ENCODE data around the gene POP5. TPM values are rescaled to one million over a fixed set of nuclear protein-coding genes. Genes with fewer than 3 reads are reported as not detected.

Gene POP5
- total and polyA plus RNA-seq, 2 of the 4 experiments (the other 2 are of a cell fraction) = 69.5 to 99.4 TPM

DNA sequence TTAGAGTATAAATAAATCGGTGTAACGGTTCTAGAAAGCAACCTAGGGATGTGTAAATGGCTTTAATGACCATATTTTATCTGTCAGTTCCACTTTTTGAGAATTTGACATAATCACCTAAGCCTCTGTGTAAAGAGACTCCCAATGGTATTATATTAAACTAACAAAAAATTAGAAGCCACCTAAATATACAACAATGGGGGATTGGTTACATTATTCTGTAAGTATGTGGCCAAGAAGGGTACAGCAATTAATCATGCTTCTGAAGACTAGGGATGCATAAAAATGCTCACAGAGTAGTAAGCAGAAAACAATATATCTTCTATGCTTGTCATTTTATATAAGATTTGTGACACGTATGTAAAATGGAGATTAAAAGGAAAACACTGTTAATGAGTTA is 36.5 kb downstream of the POP5 start:
- Histone ChIP-seq H2BK120ac (ENCODE audit: low read depth, low read length) (no peak overlapping the region), H2BK20ac (ENCODE audit: low read depth, low read length) (no peak overlapping the region), H3K9me3 (ENCODE audit: control insufficient read depth, insufficient read depth, low read length) (no peaks in the 10 kb centered on the region), H3K4me3 (ENCODE audit: insufficient read depth, low read depth, low read length) (no peak overlapping the region), H4K8ac (ENCODE audit: low read depth in 2 of 2, low read length in 2 of 2) (no peak overlapping the region), H2BK15ac (ENCODE audit: low read depth, low read length) (no peak overlapping the region), H3K79me1 (ENCODE audit: low read depth in 1 of 2, low read length in 2 of 2) (peaks cover 41 to 75% of the 10 kb centered on the region in 2 experiments), H3K27me3 (ENCODE audit: control insufficient read depth, insufficient read depth, low read length) (no peaks in the 10 kb centered on the region), H3K27ac (ENCODE audit: insufficient read depth, low read length) (no peak overlapping the region), H3K36me3 (ENCODE audit: control insufficient read depth, insufficient read depth, low read length) (peaks cover 27% of the 10 kb centered on the region), H3K14ac (replicated peaks; ENCODE audit: low read depth, low read length) (no peak overlapping the region), H3K18ac (ENCODE audit: low read depth, low read length) (no peak overlapping the region), H3K9me1 (ENCODE audit: insufficient read depth, low read length) (peaks cover 10% of the 10 kb centered on the region), H3K9ac (ENCODE audit: low read depth, low read length) (no peak overlapping the region), H4K91ac (ENCODE audit: insufficient read depth, low read depth, low read length) (no peak overlapping the region), H2BK5ac (ENCODE audit: low read depth, low read length, poor library complexity, severe bottlenecking) (no peak overlapping the region), H2AK5ac (ENCODE audit: low read depth, low read length) (no peak overlapping the region), H2AK9ac (replicated peaks; ENCODE audit: low read depth, low read length, poor library complexity) (no peak overlapping the region), H3K4me2 (ENCODE audit: low read depth, low read length) (no peak overlapping the region), H3K56ac (ENCODE audit: extremely low read depth, insufficient read depth, low read length) (no peak overlapping the region), H3K4ac (ENCODE audit: low read depth, low read length) (no peak overlapping the region), H3K4me1 (ENCODE audit: control insufficient read depth, insufficient read depth, low read length) (no peaks in the 10 kb centered on the region), H4K5ac (ENCODE audit: low read depth, low read length) (no peak overlapping the region), H3K23ac (ENCODE audit: low read depth, low read length) (no peak overlapping the region), H2AFZ (replicated peaks; ENCODE audit: low read length, poor library complexity) (no peak overlapping the region), H4K20me1 (ENCODE audit: insufficient read depth, low read length) (peaks cover 76% of the 10 kb centered on the region)
- dilution Hi-C loops (cut with HindIII; ENCODE audit: low sequenced_read_pairs, unreplicated experiment) = no loop called here
- BruUV-seq (replicated peaks) = no TSS peak
- no CpG with 5 or more reads among the region's 3 CpGs for WGBS, 2 experiments (ENCODE audit: extremely low coverage in 2 of 2, insufficient read length in 1 of 2)
- intact Hi-C loops (cut with micrococcal nuclease) = no loop called here
- TF ChIP-seq FOS (IDR thresholded peaks at IDR 0.05; ENCODE audit: low read depth, low read length) = no peak
- no peak for TF ChIP-seq MAZ (IDR thresholded peaks at IDR 0.05; ENCODE audit: borderline replicate concordance, low read depth, low read length)
- TF ChIP-seq RCOR1 (IDR thresholded peaks at IDR 0.05; ENCODE audit: insufficient replicate concordance, low read length) = no peak
- TF ChIP-seq, protein P1, sequence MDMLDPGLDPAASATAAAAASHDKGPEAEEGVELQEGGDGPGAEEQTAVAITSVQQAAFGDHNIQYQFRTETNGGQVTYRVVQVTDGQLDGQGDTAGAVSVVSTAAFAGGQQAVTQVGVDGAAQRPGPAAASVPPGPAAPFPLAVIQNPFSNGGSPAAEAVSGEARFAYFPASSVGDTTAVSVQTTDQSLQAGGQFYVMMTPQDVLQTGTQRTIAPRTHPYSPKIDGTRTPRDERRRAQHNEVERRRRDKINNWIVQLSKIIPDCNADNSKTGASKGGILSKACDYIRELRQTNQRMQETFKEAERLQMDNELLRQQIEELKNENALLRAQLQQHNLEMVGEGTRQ (IDR thresholded peaks at IDR 0.05; ENCODE audit: low read depth, low read length) = no peak
- POLR2A ChIA-PET (ENCODE audit: unreplicated experiment) = no interaction called here
- no peak for ATAC-seq (ENCODE audit: low read depth)
- CTCF ChIA-PET = no interaction called here
- in situ Hi-C loops (cut with MboI; ENCODE audit: low sequenced_read_pairs) = no loop called here
- DNase-seq = no peak

All from IMR-90 (cell line).